ENCODE data around the gene FAM47E.
"Not testable (repeated sequence)": the region's sequence is repeated elsewhere in the genome, so short reads cannot be mapped to it uniquely, and the experiment has no call there.

Gene FAM47E

DNA sequence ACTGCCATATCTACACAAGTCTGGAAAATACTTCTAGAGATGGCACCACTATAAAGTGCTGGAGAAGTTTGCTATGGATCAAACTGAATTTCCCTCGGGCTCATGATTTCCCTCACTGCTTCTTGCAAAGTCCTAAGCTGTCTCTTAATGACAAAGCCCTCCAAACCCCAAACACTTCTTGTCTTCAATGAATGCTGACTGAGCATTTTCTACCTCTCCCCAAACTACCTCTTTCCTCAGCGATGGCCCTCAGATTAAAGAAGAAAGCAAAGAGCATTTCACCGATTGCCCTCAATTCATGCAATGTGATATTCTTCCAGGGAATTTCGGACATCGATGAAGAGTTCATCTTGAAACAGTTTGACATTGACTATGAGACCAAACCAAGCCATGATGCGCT is 19.7 kb downstream of the FAM47E start:
- DNase-seq = no peak

DNA sequence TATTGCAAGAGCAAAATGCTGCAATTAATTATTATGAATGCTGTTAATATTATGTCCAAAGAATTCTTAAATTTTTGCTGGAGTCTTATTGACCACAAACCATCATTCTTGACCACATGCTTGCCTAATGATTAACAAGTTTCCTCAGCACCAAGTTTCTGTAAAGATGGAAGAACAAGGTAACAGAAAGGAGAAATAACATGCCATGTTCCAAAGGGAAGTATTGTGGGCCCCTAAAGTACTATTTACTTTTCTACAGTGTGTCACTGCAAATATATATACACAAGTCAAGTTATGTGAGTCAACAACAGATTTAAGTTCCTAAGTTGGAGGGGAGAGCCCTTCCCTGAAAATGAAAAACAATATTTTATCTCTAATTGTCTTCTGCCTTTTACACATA is 20.6 kb downstream of the FAM47E start:
- DNase-seq = no peak

DNA sequence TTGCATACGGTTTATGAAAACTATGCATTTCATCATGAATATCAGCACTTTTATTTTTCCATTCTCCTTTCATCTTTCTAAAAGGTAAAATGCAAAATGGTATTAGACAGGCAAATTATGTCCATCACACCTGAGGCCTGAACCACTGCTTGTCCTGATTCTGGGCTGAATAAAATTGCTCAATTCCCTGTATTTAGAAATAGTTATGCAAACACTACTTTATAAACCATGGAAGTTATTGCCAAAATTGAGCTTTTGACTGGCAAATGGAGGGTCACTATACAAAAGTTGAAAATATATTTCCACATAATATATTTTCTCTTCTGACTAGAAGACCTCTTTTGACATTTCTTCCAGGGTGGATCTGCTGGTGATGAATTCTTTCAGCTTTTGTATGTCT is 21.1 kb downstream of the FAM47E start:
- no peak for DNase-seq

DNA sequence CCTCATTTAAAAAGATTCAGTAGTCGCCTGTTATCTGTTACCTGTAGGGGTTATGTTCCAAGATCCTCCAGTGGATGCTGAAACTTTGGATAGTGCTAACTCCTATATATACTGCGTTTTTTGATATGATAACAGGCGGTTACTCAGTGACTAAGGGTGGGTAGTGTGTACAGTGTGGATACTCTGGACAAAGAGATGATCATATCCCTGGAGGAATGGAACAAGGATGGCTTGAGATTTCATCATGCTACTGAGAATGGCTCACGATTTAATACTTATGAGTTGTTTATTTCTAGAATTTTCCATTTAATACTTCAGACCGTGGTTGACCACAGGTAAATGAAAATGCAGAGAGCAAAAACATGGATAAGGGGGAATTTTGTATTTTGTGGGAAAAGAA is 21.5 kb downstream of the FAM47E start:
- no peak for DNase-seq

DNA sequence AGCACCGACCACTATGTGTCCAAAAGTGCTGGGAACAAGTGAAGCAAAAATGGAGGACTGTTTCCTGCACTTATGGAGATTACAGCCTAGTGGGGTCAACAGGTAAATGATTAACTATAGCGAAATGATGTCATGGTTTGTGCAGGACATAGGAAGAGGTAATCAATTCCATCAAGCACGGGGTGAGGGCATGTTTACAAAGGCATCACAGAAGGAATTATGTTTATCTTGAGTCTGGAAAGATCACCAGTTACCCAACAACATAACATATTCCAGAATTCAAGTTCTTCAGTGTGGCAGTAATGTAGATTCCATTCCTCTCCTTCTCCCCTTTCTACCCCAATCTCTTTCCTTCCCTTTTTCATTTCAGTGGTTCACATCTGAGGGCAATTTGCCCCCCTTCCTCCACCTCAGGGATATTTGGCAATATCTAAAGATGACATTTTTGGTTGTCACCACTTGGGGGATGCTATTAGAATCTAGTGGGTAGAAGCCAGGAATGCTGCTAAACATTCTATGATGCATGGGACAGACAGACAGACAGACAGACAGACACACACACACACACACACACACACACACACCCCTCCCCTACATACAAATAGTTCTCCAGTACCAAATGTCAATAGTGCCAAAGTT is 24.1 kb downstream of the FAM47E start:
- DNase-seq = no peak

DNA sequence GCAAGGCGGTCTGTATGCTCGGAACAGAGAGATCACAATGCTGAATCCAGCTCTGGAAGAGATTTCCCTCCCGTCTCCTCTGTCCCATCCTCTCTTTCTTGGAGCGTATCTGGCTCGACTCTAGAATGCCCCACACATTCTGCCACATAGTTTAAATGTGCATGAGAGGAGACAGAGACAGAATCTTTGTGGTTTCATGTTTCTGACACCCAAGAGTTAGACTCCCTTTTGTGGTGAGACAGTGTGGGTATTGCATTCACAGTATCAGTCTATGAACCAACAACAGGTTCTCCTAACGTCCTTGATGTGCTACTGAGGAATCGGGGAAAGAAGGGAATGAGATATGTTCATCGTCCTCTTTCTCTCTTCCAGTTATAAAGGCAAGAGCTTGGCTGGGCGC is 25.3 kb downstream of the FAM47E start:
- no peak for DNase-seq

DNA sequence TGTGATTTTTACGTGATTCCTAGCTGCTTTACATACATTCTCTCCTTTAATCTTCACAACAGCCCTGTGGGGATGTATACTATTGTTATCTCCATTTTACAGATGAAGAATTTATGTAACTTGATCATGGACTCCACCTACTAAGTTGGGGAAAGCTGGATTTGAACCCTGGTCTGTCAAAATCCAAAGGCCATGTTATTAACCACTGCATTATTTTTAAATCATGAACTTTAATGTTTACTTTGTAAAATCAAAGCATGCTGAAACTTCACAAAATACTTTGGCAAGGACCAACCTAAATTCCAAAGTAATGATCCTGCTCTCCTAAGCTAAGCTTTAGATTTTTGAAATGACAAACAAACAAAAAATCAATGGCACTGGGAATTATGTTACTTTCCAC is 26.1 kb downstream of the FAM47E start:
- no peak for DNase-seq

DNA sequence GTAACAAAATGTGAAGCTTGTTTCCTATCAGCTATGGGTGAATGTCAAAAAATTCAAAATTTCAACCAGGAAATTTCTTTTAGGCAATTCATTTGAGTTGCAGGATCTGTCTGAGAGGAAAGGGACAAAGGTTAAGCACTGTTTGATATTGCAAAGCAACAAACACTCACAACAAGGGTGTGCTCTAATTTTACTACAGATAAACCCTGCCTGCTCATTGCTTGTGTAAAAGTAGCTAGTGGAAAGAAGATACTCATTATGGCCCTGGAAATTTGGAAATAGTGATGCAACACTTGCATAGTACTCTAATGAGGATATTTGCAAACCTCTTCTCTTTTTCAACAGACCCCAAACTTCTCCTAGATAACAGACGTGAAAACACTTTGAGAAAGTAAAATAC is 27.1 kb downstream of the FAM47E start:
- no peak for DNase-seq

DNA sequence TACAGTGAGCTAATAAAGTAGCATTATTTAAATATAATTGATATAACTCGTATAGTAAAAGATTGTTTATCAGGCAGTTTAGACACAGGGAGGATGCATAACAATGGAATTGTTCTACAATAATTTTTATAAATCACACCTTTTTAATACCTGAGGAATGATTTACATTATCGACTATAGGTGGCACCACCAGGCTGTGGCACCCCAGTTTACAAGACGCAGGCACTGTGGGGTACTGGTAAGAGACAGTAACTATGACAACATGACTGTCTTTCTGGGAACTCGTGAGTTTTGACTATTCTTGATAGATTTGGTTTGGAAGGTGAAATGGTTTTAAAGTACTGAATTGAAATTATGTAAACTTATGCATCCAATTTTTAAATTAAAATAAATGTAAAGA is 27.9 kb downstream of the FAM47E start:
- DNase-seq = peak in 1 of 2 donors; percentile 17

DNA sequence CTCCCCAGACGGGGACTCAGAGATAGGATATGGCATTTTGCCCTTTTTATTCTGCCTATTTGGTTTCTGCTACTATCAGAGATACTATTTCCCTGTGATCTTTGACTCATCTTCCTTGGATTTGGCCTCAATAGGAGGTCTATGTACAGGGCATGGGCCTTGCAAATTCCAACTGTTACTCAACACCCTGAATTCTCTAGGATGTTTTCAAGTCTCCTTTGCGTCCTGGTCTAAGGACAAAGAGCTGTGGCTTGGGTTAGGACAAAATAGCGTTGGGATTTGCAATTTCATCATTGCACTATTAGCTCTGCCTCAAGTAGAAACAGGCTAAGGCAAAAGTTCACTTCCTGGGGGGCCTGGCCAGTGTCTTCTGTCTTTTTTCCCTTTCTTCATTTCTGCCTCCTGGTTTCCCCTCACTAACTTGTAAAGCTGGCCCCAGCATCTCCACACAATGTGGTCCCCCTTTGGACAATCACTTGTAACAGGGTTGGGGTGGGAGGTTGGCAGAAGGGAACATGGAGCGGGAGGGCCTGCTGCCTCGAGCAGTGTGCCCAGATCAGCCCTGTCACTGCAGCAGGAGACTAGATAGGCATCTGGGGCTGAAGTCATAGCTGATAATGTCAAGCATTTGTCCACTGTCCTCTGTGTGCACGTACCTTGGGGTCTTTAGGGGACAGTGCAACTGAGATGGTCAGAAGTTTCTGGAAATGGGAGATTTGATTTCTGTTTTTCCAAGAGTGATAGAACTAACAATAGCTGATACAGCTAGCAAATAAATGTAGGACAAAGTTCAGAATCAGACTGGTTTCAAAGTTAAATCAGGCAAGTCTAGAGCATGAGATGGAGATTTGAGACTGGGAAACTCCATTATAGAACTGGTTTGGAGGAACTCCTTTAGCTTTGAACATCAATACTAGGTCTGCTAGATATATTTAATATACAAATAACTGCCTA is 29.2 kb downstream of the FAM47E start:
- no peak for DNase-seq

DNA sequence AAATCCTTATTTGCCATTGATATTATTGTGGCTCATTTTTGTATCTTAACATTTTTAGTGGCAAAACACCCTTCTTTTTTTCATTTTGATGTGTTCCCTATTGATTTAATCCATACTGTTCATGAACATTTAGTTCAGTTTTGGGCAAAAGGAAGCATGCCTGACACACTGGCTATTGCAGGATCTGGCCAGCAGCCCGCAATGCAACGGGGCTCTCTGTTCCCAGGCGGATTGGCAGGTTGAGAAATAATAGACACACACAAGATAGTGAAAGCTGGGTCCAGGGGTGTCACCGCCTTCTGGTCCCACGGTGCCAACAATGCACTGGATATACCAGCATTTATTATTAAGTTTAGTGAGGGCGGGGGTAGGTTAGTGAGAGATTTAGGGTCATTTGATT is 30.1 kb downstream of the FAM47E start:
- not testable (repeated sequence) for DNase-seq

DNA sequence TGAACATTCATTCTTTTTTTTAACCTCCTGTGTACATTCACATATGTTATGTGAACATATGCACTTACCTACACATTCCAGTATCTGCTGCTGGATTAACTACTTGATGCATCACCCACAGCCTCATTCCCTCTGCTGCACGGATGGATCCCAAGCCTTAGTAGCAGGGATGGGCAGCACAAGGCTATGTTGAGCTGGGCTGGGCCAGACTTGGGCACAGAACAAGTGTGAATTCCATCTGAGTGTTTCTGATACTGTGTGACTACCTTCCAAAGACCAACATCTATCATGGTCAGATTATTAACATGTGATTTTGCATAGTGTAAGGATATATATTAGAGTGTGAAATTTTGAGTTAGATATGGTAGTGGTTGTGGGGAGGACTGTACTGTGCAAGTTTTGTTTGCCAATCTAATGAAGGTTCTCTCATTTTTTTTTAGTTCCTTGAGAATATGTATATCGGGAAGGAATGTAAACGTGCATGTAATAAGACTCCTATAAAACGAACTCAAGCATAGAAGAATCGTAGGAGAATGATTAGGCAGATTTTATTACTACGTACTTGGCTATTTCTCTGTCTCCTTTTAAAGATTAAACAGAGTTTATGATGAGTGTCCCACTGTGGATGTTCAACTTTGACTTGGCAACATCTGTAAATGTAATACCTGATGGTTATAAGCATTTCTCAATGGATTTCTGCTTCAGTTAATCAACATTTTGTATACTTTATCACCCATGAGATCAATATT is 31.6 kb downstream of the FAM47E start:
- DNase-seq = no peak

DNA sequence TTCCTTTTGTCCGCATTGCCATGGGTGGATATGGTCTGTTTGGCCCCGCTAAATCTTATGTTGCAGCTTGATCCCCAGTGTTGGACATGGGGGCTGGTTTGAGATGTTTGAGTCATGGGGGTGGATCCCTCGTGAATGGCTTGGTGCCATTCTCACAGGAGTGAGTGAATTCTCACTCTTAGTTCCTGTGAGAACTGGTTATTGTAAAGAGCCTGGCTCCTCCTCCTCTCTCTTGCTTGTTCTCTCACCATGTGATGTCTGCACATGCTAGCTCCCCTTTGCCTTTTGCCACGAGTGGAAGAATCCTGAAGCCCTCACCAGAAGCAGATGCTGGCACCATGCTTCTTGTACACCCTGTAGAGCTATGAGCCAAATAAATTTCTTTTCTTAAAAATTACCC is 32.4 kb downstream of the FAM47E start:
- no peak for DNase-seq

DNA sequence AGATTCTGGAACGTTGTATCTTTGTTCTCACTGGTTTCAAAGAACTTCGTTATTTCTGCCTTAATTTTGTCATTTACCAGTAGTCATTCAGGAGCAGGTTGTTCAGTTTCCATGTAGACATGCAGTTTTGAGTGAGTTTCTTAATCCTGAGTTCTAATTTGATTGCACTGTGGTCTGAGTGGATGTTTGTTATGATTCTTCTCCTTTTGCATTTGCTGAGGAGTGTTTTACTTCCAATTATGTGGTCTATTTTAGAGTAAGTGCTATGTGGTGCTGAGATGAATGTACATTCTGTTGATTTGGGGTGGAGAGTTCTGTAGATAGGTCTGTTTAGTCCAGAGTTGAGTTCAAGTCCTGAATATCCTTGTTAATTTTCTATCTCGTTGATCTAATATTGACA is 36.3 kb downstream of the FAM47E start:
- DNase-seq = not testable (repeated sequence)

DNA sequence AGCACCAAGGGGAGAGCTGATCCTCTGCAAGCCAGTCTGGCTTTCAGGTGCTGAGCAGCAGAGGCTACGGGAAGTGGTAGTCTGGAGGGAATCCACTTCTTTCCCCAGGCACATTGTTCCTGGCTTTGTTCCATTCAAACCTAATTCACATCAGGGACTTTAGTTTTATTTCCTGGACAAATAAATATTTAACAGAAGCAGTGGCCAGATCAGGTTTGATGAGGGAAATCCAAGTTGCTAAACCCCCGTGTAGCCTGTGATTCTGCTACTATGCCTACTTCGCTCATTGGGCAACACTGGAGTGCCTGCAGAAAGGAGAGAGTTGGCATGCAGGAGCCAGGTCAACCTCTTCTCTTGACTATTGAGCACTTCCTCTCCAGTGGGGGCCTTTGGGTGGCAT is 41.2 kb downstream of the FAM47E start:
- DNase-seq = no peak

DNA sequence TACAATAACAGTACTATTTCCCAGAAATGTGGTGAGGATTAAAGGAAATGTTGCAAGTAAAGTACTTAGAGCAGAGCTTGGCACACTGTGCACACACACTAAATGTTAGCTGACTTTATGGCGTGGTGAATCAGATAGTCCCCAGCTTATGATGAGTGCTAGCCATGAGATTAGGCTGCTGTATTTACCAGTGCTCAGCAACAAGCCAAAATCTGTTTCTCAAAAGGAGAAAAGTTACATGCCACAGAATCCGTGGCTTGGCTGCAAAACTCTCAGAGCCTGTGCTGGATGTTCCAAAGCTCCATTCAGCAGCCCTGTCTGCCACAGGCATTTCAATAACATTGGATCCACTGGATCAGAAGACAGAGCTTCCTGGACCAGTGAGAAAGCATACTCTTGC is 42.3 kb downstream of the FAM47E start:
- no peak for DNase-seq

DNA sequence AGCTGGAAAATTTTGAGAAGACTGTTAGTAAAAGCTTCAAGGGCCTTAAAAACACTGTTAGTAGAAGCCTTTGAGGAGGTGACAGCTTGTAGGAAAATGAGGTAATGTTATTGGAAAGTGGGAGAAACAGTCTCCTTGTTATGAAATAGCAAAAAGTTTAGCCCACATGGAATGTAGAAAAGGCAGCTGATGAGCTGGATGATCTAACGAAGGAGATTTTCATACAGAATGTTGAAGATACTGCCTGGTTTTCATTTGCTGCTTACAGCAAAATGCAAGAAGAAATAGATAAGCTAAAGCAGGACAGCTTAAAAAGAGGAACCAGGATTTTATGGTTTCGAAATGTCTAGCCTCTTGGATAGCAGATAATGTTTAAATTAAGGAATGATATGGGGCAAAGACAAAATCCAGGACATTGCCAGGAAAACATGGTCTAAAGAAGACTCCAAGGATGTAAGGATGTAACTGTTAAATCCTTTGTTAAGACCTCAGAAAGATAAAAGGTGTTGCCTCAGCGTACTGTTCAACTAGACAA is 44.8 kb downstream of the FAM47E start:
- DNase-seq = no peak

DNA sequence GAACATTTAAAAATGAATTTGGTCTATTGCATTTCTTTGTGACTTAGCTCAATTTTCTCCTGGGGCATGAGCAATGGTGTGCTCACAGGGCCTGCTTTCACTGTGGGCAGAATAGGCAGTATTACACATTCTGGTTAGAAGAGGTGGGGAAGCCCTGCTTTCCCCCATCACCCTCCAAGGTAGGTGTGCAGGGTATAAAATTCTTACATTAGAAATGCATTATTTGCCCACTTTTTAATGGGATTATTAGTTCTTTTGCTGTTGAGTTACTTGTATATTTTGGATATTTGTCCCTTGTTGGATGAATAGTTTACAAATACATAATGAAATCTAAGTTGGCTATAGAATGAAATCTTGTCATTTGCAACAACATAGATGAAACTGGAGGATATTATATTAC is 46.7 kb downstream of the FAM47E start:
- no peak for DNase-seq

DNA sequence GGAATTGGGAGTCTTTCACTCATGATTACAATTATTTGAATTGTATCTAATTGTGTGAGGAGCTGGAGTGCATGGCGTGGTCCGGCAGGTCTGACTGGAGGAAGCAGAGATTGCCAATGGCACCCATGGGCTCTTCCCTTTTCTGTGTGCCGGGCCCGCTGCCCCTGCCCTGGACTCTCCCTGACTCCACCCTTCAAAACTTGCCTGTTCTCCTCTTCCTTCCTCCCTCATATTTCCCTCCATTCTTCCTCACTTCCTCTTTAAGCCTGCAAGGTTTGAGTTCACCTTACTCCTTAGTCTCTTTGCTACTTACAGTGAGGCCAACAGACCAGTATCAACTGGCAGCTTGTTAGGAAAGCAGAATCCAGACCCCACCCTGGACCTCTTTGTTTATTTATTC is 48.5 kb downstream of the FAM47E start:
- DNase-seq = no peak

DNA sequence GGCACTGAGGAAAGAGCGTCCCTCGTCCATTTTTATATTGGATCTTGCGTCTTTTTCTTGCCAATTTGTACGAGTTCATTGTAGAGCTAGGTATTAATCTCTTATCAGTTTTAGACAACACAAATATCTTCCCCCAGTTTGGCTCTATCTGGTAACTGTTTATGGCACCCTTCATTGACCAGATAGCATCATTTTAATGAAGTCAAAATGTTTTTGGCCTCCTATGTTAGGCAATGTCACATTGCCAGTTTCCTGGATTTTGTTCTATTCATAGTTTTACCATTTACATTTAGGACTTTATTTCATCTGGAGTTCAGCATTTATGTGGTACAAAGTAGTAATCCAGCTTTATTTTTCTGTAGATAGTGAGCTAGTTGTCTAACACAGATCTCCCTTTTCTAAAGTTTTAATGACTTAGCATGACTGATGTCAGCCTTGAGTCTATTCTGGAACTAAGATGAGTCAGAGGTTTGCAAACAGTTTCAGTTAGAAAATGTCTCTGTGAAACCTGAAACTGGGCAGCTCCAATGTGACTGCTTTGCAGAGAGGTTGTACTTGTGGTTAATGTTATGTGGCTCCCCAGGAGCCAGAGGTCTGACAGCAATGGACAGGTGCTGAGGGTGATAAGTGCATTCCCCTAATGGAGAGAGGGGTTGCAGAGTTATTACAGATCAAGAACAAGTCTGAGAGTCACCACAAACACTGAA is 49.7 kb downstream of the FAM47E start:
- peak; percentile 17 to 26 for DNase-seq

DNA sequence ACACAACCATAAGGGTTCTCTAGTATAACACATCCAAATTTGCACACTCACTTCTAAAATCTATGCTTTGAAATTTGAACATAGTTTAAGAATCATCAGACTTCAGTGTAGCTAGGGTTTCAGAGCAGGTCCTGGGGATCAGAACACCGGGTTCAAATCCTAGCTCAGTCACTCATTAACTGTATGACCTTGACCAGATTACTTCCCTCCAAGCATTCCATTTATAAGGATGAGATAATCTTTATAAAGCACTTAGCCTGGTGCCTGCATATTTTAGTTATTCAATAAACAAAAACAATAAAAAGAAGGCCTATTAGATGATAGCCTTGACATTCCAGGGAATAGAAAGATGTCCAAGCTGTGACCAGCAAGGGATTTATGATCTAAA is 50.2 kb downstream of the FAM47E start:
- DNase-seq = no peak

DNA sequence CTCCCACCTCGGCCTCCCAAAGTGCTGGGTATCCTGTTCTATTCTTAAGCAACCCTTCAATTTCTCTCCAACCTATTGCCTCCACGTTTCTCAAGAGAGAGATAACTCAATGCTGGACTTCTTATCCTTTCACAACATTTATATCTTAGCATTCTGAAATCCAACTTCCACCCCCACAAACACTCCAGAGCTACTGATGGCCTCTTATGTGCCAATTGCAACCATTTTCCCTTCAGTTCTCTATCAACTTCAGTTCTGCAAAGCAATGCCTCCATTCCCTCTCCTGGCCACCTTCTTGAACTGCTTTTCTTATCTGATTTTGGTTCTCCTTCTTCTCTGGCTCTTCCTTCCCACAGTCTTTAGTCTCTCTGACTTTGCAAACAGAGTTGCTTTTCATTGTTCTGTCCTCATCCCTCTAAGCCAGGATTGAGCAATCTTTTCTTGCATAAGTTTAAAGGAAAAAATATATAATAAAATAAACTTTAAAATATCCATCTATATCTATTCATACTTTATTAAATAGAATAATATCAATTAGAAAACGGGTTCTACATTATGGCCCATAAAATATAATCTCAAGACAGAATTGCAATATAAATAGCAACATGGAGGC is 51.4 kb downstream of the FAM47E start:
- no peak for DNase-seq
